Fibroblast of villous mesenchyme (primary cell): ENCODE measurements around the gene FRAS1. TPM values are rescaled to one million over a fixed set of nuclear protein-coding genes. Genes with fewer than 3 reads are reported as not detected.
"Not testable (repeated sequence)": the region's sequence is repeated elsewhere in the genome, so short reads cannot be mapped to it uniquely, and the experiment has no call there.

ENCODE experiments used
- DNase-seq: peaks from one replicate; pipeline ENCODE4 v3.0.0-alpha.2; 2010; ENCODE audit warnings: low read depth
- H3K4me3 ChIP-seq: 2 replicates; pipeline ENCODE4 v1.5.1; 2011; ENCODE audit warnings: low read depth, mild to moderate bottlenecking, low read length
- CTCF ChIP-seq: IDR thresholded peaks from 2 replicates; pipeline ENCODE4 v1.5.1; 2012; ENCODE audit warnings: low read depth, mild to moderate bottlenecking, low read length; ENCODE audit not compliant: insufficient read depth
- total RNA-seq: library from RNA; depleted of rRNA; stranded (reverse); fragments of >200 nt; gene quantifications from 2 replicates; pipeline ENCODE4 v1.2.3, GENCODE V29; 2012

FRAS1 gene
- total RNA-seq, 1 donor: 1.3 TPM

DNA sequence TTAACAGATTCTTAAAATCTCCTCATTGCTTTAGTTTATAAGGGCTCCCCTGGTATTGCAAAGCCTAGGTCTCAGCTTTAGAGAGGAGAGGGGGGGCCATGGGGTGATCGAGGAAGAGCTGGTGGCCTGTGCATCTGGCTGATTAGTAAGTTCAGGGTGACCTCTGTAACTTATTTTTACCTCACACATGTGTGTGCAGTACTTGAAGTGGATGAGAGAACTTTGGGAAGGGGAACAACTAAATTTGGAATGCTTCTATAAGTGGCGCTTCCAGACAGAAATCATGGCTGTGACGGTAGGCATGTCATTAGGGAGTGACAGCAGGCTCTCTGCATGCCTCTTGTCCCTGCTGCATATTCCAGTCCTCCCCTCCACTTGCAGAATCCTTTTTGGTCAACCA lies 41.9 kb downstream of the FRAS1 start:
- DNase-seq: no peak

GRCh38 chr4:78100060-78100459 lies 42.9 kb downstream of the FRAS1 start:
- no peak for DNase-seq

More for the DNA sequence above, 41.9 kb downstream of the FRAS1 start:
- no peak overlapping the region for H3K4me3 ChIP-seq
- TF ChIP-seq CTCF: no peak

GRCh38 chr4:78119698-78120097 lies 62.6 kb downstream of the FRAS1 start:
- TF ChIP-seq CTCF: no peak
- no peak for DNase-seq

More at GRCh38 chr4:78100060-78100459, 42.9 kb downstream of the FRAS1 start:
- TF ChIP-seq CTCF: no peak
- no peak overlapping the region for H3K4me3 ChIP-seq

DNA sequence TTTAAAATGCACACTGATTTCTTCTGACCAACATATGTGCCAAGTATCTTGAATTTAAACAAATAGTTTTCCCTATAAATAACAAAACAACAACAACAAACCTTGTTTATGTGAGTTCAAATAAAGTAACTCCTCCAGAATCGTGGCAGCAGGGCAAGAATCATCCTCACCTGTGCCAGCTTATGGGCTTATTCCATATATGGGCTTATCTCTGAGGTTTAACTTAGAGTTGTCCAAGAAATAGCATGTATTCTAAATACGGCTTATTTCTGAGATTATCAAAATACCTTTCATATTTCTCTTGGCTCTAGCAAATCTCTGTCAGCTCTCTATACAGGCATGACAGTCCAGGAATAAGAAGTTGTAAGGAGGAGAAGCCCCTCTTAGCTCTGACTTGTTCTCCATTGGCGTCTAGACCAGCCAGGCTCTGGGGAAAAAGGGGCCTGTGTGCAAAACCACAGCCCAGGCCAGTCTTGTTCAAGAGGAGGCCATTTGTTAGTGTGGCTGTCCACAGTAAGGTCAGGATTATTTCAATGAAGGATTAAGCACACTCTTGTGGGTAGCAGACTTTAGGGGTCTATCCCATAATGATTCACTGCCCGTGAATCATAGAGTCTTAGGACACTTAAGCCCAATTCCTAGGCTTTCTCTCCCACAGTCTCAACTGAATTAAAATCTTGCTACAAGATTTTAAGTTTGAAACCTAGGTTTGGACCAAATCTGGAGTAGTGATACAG lies 63.2 kb downstream of the FRAS1 start:
- no peak overlapping the region for H3K4me3 ChIP-seq
- no peak for DNase-seq
- TF ChIP-seq CTCF: no peak

More at GRCh38 chr4:78119698-78120097, 62.6 kb downstream of the FRAS1 start:
- no peak overlapping the region for H3K4me3 ChIP-seq

GRCh38 chr4:78121338-78121904 lies 64.3 kb downstream of the FRAS1 start:
- TF ChIP-seq CTCF: no peak

GRCh38 chr4:78125834-78126331 lies 68.8 kb downstream of the FRAS1 start:
- DNase-seq, H3K4me3 ChIP-seq: not testable (repeated sequence)

More at GRCh38 chr4:78121338-78121904, 64.3 kb downstream of the FRAS1 start:
- no peak for DNase-seq
- no peak overlapping the region for H3K4me3 ChIP-seq

GRCh38 chr4:78129383-78130108 lies 72.4 kb downstream of the FRAS1 start:
- no peak overlapping the region for H3K4me3 ChIP-seq
- no peak for TF ChIP-seq CTCF
- no peak for DNase-seq
